ENCODE measurements around the gene FNIP1.
"Not testable (repeated sequence)": the region's sequence is repeated elsewhere in the genome, so short reads cannot be mapped to it uniquely, and the experiment has no call there.

FNIP1 gene

GRCh38 chr5:131749138-131749537, 47.7 kb downstream of the FNIP1 start:
- no peak for DNase-seq

- DNase-seq, result no peak
Observed at GRCh38 chr5:131747180-131748105, 49.4 kb downstream of the FNIP1 start.

- DNase-seq, result no peak
Observed at GRCh38 chr5:131746423-131746822, 50.4 kb downstream of the FNIP1 start.

- DNase-seq, result no peak
Observed at GRCh38 chr5:131745703-131746102, 51.1 kb downstream of the FNIP1 start.

- DNase-seq, result no peak
Observed at GRCh38 chr5:131745155-131745554, 51.7 kb downstream of the FNIP1 start.

- DNase-seq, result no peak
Observed at GRCh38 chr5:131740477-131740876, 56.3 kb downstream of the FNIP1 start.

- DNase-seq, result no peak
Observed at GRCh38 chr5:131735393-131735792, 61.4 kb downstream of the FNIP1 start.

GRCh38 chr5:131734939-131735338, 61.9 kb downstream of the FNIP1 start:
- not testable (repeated sequence) for DNase-seq

- DNase-seq, result not testable (repeated sequence)
Observed at GRCh38 chr5:131729292-131729691, 67.5 kb downstream of the FNIP1 start.

- DNase-seq, result not testable (repeated sequence)
Observed at GRCh38 chr5:131724089-131724488, 72.7 kb downstream of the FNIP1 start.

- no peak for DNase-seq
Observed at GRCh38 chr5:131720714-131721113, 76.1 kb downstream of the FNIP1 start.

GRCh38 chr5:131719564-131719963, 77.3 kb downstream of the FNIP1 start:
- no peak for DNase-seq

GRCh38 chr5:131718487-131719014, 78.3 kb downstream of the FNIP1 start:
- no peak for DNase-seq

- not testable (repeated sequence) for DNase-seq
Observed at GRCh38 chr5:131717164-131717563, 79.7 kb downstream of the FNIP1 start.

GRCh38 chr5:131716650-131717049, 80.2 kb downstream of the FNIP1 start:
- no peak for DNase-seq

GRCh38 chr5:131710391-131710790, 86.4 kb downstream of the FNIP1 start:
- no peak for DNase-seq

- DNase-seq, result no peak
Observed at GRCh38 chr5:131709043-131709442, 87.8 kb downstream of the FNIP1 start.

GRCh38 chr5:131706281-131706680, 90.5 kb downstream of the FNIP1 start:
- no peak for DNase-seq

GRCh38 chr5:131694926-131695325, 101.9 kb downstream of the FNIP1 start:
- DNase-seq, result no peak

GRCh38 chr5:131693894-131694293, 102.9 kb downstream of the FNIP1 start:
- DNase-seq, result no peak

GRCh38 chr5:131685516-131686171, 111.2 kb downstream of the FNIP1 start:
- DNase-seq, result no peak

- DNase-seq, result no peak
Observed at GRCh38 chr5:131684595-131684994, 112.2 kb downstream of the FNIP1 start.

GRCh38 chr5:131684051-131684450, 112.8 kb downstream of the FNIP1 start:
- DNase-seq, result no peak

GRCh38 chr5:131682826-131683225, 114.0 kb downstream of the FNIP1 start:
- DNase-seq, result no peak

Measured in NCI-H524 treated with DMSO at 0.1 percent for 48 hours (cell line).